ENCODE data around the gene SFT2D1.

DNA sequence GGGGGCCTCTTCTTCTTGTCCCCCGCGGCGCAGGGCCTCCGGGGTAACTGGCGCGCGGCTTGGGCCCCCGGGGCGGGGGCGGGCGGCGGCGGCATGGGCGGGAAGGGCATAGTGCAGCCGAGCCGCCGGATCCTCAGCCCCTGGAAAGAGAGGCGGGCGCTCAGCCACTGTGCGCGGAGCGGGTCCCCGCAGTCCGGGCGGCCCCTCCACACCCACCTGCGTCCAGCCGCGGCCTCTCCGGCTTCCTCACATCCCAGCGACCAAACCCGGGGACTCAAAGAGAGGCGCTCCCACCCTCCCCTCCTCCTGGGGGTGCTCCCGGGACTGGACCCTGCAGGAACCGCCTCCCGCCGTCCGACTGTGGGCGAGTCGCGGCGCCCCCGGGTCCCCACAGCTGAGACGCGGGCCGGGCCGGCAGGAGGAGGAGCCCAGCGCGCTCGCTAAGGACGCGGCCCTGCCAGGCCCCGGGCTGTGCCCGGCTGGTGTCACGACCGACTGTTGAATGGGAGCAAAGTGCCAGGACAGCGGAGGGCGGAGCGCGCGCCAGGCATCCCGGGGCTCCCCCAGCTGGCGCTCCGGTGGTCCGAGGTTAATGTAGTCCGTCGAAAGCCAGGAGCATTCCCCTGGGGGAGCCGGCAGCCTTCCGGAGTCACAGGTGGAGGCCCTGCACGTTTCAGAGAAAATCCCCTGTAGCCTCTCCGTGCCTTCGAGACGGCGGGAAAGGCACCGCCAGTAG is 34.1 kb downstream of the SFT2D1 start, which contains the start of gene PRR18:
- TF ChIP-seq, protein P1, sequence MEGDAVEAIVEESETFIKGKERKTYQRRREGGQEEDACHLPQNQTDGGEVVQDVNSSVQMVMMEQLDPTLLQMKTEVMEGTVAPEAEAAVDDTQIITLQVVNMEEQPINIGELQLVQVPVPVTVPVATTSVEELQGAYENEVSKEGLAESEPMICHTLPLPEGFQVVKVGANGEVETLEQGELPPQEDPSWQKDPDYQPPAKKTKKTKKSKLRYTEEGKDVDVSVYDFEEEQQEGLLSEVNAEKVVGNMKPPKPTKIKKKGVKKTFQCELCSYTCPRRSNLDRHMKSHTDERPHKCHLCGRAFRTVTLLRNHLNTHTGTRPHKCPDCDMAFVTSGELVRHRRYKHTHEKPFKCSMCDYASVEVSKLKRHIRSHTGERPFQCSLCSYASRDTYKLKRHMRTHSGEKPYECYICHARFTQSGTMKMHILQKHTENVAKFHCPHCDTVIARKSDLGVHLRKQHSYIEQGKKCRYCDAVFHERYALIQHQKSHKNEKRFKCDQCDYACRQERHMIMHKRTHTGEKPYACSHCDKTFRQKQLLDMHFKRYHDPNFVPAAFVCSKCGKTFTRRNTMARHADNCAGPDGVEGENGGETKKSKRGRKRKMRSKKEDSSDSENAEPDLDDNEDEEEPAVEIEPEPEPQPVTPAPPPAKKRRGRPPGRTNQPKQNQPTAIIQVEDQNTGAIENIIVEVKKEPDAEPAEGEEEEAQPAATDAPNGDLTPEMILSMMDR (conservative IDR thresholded peaks at IDR 0.05; ENCODE audit: low read depth, low read length), result no peak
- TF ChIP-seq, protein P2, sequence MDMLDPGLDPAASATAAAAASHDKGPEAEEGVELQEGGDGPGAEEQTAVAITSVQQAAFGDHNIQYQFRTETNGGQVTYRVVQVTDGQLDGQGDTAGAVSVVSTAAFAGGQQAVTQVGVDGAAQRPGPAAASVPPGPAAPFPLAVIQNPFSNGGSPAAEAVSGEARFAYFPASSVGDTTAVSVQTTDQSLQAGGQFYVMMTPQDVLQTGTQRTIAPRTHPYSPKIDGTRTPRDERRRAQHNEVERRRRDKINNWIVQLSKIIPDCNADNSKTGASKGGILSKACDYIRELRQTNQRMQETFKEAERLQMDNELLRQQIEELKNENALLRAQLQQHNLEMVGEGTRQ (IDR thresholded peaks at IDR 0.05; ENCODE audit: low read depth, low read length), result no peak
- TF ChIP-seq MAZ (IDR thresholded peaks at IDR 0.05; ENCODE audit: borderline replicate concordance, low read depth, low read length), result no peak
- TF ChIP-seq RAD21 (IDR thresholded peaks at IDR 0.05; ENCODE audit: low read length), result no peak
